OCI-LY1 (cell line): ENCODE measurements around the gene RANBP3L.

Experiments
- H2AFZ ChIP-seq: fragments of 200-600 bp; sonication (generic), shearing (Covaris generic); 2 replicates; pipeline ENCODE4 v1.6.0; 2014; ENCODE audit warnings: antibody characterized with exemption, mild to moderate bottlenecking, low read length
- H3F3A ChIP-seq: fragments of 200-600 bp; sonication (generic), shearing (Covaris generic); 2 replicates; pipeline ENCODE4 v1.6.0; 2014; ENCODE audit warnings: mild to moderate bottlenecking, antibody characterized with exemption, low read length, moderate library complexity; ENCODE audit not compliant: insufficient read depth
- H3K27ac ChIP-seq: fragments of 200-600 bp; sonication (generic); 2 replicates; pipeline ENCODE4 v1.5.1; 2014; ENCODE audit warnings: low read length, mixed run types, mild to moderate bottlenecking, low read depth; ENCODE audit not compliant: poor library complexity, severe bottlenecking
- H3K27me3 ChIP-seq: fragments of 200-600 bp; sonication (generic); 2 replicates; pipeline ENCODE4 v1.6.0; 2014; ENCODE audit warnings: antibody characterized with exemption, mild to moderate bottlenecking, low read length, moderate library complexity; ENCODE audit not compliant: insufficient read depth
- H3K36me3 ChIP-seq: fragments of 200-600 bp; sonication (generic); 2 replicates; pipeline ENCODE4 v1.6.1; 2014; ENCODE audit warnings: mild to moderate bottlenecking, antibody characterized with exemption, low read length, moderate library complexity, mixed read lengths; ENCODE audit not compliant: insufficient read depth
- H3K4me1 ChIP-seq: fragments of 200-600 bp; sonication (generic); 2 replicates; pipeline ENCODE4 v1.5.1; 2014; ENCODE audit warnings: mild to moderate bottlenecking, low read length, moderate library complexity; ENCODE audit not compliant: insufficient read depth, severe bottlenecking
- H3K4me2 ChIP-seq: fragments of 200-600 bp; sonication (generic), shearing (Covaris generic); 2 replicates; pipeline ENCODE4 v1.6.1; 2014; ENCODE audit warnings: low read length
- H3K4me3 ChIP-seq: fragments of 200-600 bp; sonication (generic); 2 replicates; pipeline ENCODE4 v1.5.1; 2014; ENCODE audit warnings: low read length, low read depth, mild to moderate bottlenecking, mixed read lengths; ENCODE audit not compliant: poor library complexity, severe bottlenecking
- H3K79me2 ChIP-seq: fragments of 200-600 bp; shearing (Covaris generic); 2 replicates; pipeline ENCODE4 v1.6.1; 2016; ENCODE audit warnings: mixed run types, low read length, mixed read lengths; ENCODE audit not compliant: insufficient read depth
- H3K9ac ChIP-seq: fragments of 200-600 bp; sonication (generic), shearing (Covaris generic); 2 replicates; pipeline ENCODE4 v1.6.1; 2014; ENCODE audit warnings: mild to moderate bottlenecking, low read length, mixed read lengths
- H3K9me2 ChIP-seq: fragments of 200-600 bp; sonication (generic), shearing (Covaris generic); 2 replicates; pipeline ENCODE4 v1.6.1; 2014; ENCODE audit warnings: low read depth, mild to moderate bottlenecking, low read length, mixed read lengths
- H3K9me3 ChIP-seq: fragments of 200-600 bp; shearing (Covaris generic); 2 replicates; pipeline ENCODE4 v1.6.1; 2014; ENCODE audit warnings: low read length, mixed read lengths
- H4K20me1 ChIP-seq: fragments of 200-600 bp; sonication (generic), shearing (Covaris generic); 2 replicates; pipeline ENCODE4 v1.6.0; 2016; ENCODE audit warnings: mild to moderate bottlenecking, low read length; ENCODE audit not compliant: insufficient read depth
- EZH2 ChIP-seq: fragments of 200-600 bp; sonication (generic), shearing (Covaris generic); IDR thresholded peaks from 2 replicates; pipeline ENCODE4 v1.8.0; 2017; ENCODE audit warnings: borderline replicate concordance, mixed run types, mild to moderate bottlenecking, antibody characterized with exemption, low read length, moderate library complexity, mixed read lengths
- TF ChIP-seq, protein P1 (sequence below): fragments of 200-600 bp; sonication (generic), shearing (Covaris generic); IDR thresholded peaks from 2 replicates; pipeline ENCODE4 v1.5.1; 2017; ENCODE audit warnings: mild to moderate bottlenecking, antibody characterized with exemption, low read length, moderate library complexity, mixed read lengths

Gene RANBP3L

DNA sequence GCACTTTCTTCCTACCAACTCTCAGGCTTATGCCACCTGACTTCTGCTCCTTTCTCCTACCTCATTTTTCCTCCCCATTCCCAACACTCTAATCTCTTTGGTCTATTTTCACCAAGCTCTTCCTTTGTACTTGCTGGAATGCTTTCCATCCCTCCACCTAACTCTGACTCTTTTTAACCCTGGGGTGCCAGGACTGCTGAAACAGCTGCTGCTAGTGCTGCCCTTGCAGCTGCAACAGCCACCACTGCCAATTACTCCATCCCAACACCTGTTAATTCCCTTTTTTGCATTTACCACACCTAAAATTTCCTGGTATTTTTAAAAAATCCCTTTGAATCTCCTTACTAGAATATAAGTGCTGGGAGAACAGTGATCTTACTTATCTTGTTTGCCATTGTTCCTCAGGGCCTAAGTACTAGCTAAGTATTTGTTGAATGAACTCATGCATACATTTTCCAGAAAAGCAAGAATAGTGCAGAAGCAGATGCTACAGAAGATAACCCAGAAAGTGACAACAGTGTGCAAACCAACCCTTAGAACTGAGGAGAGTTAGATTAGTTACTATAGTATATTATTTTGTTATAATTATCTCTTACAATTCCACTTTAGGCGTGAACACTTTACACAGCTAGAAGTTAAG, 71.4 kb downstream of the RANBP3L start:
- Histone ChIP-seq H3K27me3 (no peaks in the 10 kb centered on the region), H3K27ac (no peak overlapping the region), H4K20me1 (no peaks in the 10 kb centered on the region), H3K36me3 (peaks cover 12% of the 10 kb centered on the region; the same call in 1 of the 2 replicates), H3F3A (no peaks in the 10 kb centered on the region), H3K9me2 (no peaks in the 10 kb centered on the region), H3K9me3 (no peaks in the 10 kb centered on the region), H3K4me2 (no peak overlapping the region), H3K9ac (no peak overlapping the region), H3K4me3 (no peak overlapping the region), H3K4me1 (peaks cover 26% of the 10 kb centered on the region), H2AFZ (no peak overlapping the region), H3K79me2 (peaks cover 4% of the 10 kb centered on the region; the same call in 1 of the 2 replicates)
- no peak for TF ChIP-seq EZH2
- TF ChIP-seq, protein P1, sequence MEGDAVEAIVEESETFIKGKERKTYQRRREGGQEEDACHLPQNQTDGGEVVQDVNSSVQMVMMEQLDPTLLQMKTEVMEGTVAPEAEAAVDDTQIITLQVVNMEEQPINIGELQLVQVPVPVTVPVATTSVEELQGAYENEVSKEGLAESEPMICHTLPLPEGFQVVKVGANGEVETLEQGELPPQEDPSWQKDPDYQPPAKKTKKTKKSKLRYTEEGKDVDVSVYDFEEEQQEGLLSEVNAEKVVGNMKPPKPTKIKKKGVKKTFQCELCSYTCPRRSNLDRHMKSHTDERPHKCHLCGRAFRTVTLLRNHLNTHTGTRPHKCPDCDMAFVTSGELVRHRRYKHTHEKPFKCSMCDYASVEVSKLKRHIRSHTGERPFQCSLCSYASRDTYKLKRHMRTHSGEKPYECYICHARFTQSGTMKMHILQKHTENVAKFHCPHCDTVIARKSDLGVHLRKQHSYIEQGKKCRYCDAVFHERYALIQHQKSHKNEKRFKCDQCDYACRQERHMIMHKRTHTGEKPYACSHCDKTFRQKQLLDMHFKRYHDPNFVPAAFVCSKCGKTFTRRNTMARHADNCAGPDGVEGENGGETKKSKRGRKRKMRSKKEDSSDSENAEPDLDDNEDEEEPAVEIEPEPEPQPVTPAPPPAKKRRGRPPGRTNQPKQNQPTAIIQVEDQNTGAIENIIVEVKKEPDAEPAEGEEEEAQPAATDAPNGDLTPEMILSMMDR = no peak

DNA sequence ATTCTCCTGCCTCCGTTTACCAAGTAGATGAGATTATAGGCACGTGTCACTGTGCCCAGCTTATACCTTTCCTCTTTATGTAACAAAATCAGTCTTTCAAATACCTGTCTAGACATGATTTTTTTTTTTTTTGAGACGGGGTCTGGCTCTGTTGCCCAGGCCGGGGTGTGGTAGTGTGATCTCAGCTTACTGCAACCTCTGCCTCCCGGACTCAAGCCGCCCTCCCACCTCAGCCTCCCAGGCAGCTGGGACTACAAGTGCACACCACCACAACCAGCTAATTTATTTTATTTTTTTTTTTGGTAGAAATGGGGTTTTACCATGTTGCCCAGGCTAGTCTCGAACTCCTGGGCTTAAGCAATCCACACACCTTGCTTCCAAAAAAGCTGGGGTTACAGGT, 73.2 kb downstream of the RANBP3L start:
- Histone ChIP-seq H3K4me2 (no peak overlapping the region), H3K4me3 (no peak overlapping the region), H2AFZ (no peak overlapping the region), H3K9me3 (no peaks in the 10 kb centered on the region), H3K4me1 (peaks cover 21% of the 10 kb centered on the region), H3K9ac (no peak overlapping the region), H4K20me1 (no peaks in the 10 kb centered on the region), H3F3A (no peaks in the 10 kb centered on the region), H3K27ac (no peak overlapping the region), H3K27me3 (no peaks in the 10 kb centered on the region), H3K36me3 (peaks cover 16% of the 10 kb centered on the region; the same call in 1 of the 2 replicates), H3K9me2 (no peaks in the 10 kb centered on the region), H3K79me2 (peaks cover 4% of the 10 kb centered on the region; the same call in 1 of the 2 replicates)
- TF ChIP-seq, protein P1 = no peak
- TF ChIP-seq EZH2 = no peak

DNA sequence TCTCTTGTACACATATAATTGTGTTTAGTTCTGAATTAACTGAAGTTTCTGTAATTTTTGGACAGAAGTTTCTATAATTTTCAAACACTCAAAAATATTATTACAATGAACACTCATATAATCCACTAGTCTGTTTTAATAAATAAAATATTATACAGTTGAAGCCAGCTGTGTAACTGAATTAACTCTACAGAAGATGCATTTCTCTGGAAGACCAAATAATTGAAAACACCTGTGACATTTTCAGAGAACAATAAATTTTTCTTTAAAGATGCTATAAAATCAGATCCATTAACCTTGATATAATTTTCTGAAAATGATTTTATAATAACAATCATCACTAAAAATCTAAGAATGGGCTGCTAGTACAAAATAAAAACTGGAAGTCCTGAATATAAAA, 74.7 kb downstream of the RANBP3L start:
- Histone ChIP-seq H3K4me3 (no peak overlapping the region), H4K20me1 (no peaks in the 10 kb centered on the region), H3K4me1 (peaks cover 21% of the 10 kb centered on the region), H3K79me2 (peaks cover 4% of the 10 kb centered on the region; the same call in 1 of the 2 replicates), H2AFZ (no peak overlapping the region), H3K9me3 (no peaks in the 10 kb centered on the region), H3F3A (no peaks in the 10 kb centered on the region), H3K27ac (no peak overlapping the region), H3K9me2 (no peaks in the 10 kb centered on the region), H3K27me3 (no peaks in the 10 kb centered on the region), H3K4me2 (no peak overlapping the region), H3K36me3 (peaks cover 16% of the 10 kb centered on the region; the same call in 1 of the 2 replicates), H3K9ac (no peak overlapping the region)
- TF ChIP-seq, protein P1 = no peak
- TF ChIP-seq EZH2 = no peak
